DND-41 (cell line): Measurements from ENCODE around the gene FHOD3.

Source experiments
- CTCF ChIP-seq: IDR thresholded peaks from 2 replicates; pipeline ENCODE4 v1.5.1; 2012; ENCODE audit warnings: borderline replicate concordance, low read length, moderate library complexity, mild to moderate bottlenecking; ENCODE audit not compliant: poor library complexity, severe bottlenecking; ENCODE audit errors: extremely low read depth
- EZH2 ChIP-seq: IDR thresholded peaks from 3 replicates; pipeline ENCODE4 v1.6.1; 2012; ENCODE audit warnings: borderline replicate concordance, low read depth, mild to moderate bottlenecking, moderate library complexity, low read length, inconsistent platforms; ENCODE audit not compliant: severe bottlenecking

GRCh38 chr18:36374262-36374661 is 76.7 kb downstream of the FHOD3 start:
- no peak for TF ChIP-seq CTCF
- TF ChIP-seq EZH2: no peak
